HAP-1 (cell line): ENCODE measurements around the gene SMIM26.

ENCODE experiments used
- DNase-seq, 2 experiments: peaks; one replicate each; pipeline ENCODE4 v3.0.0-alpha.2; 2016 to 2020; ENCODE audit warnings: low spot score in 2 of 2
- H3K27me3 ChIP-seq: fragments of 250-450 bp; sonication (Bioruptor Pico); 2 replicates; pipeline ENCODE4 v1.5.1; 2020; ENCODE audit warnings: low read depth, mild to moderate bottlenecking, moderate library complexity
- H3K36me3 ChIP-seq: fragments of 250-450 bp; sonication (Bioruptor Pico); replicated peaks from 2 replicates; pipeline ENCODE4 v1.5.1; 2020; ENCODE audit warnings: mild to moderate bottlenecking
- H3K4me1 ChIP-seq: fragments of 250-450 bp; sonication (Bioruptor Pico); 2 replicates; pipeline ENCODE4 v1.5.1; 2020; ENCODE audit warnings: mild to moderate bottlenecking
- H3K4me3 ChIP-seq: fragments of 250-450 bp; sonication (Bioruptor Pico); 2 replicates; pipeline ENCODE4 v1.5.1; 2020; ENCODE audit warnings: mild to moderate bottlenecking, moderate library complexity
- H3K9me3 ChIP-seq: fragments of 250-450 bp; sonication (Bioruptor Pico); 2 replicates; pipeline ENCODE4 v1.5.1; 2020; ENCODE audit warnings: mild to moderate bottlenecking, moderate library complexity
- in situ Hi-C: fragments of 300-500 bp; cut with MboI; formaldehyde crosslinking; loops from 3 replicates; pipeline ENCODE4 v1.14.3; 2020; ENCODE audit warnings: low sequenced_read_pairs, inconsistent platforms, mixed read lengths

The SMIM26 gene

DNA sequence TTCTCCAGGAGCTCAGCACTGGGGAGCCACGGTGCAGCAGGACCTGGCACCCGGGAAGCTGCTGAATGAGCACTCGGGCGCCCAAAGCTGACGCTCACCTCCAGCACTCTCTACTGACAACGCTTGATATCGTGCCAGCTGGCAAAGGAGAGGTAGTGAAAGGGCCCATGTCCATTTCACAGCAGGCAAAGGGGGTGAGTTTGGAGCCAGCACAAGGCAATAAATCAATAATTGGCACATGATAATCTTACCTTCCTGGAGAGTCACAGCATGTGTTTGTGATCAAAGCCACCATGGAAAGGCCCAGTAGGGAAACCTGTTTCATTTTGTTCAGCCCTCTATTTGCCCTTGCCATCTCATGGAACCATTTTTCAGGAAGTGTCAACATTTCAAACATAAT is 23.3 kb upstream of the SMIM26 start:
- no peak for DNase-seq
- H3K36me3 ChIP-seq: peaks cover 62% of the 10 kb centered on the region
- in situ Hi-C loops: no loop called here
- no peaks in the 10 kb centered on the region for H3K9me3 ChIP-seq
- no peaks in the 10 kb centered on the region for H3K27me3 ChIP-seq
- H3K4me3 ChIP-seq: no peak overlapping the region
- H3K4me1 ChIP-seq: no peaks in the 10 kb centered on the region

DNA sequence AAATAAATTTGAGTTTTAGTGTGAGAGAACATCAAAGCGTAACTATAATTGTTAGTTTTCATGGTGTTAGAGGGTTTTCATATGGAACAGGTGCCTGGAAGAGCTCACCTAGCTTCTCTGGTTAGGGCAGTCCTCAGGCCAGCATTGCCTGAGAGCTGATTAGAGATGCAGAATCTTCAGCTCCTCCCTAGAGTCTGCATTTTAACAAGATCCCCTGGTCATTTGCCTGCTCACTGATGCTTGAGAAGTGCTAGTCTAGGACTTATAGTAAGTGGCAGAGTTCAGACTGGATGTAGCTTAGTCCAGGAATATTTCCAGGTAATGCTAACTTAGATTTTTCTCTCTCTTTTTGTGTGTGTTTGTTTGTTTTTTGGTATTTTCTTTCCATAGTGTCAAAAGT is 21.7 kb upstream of the SMIM26 start:
- peaks cover 62% of the 10 kb centered on the region for H3K36me3 ChIP-seq
- no peak overlapping the region for H3K4me3 ChIP-seq
- no peak for DNase-seq
- H3K4me1 ChIP-seq: no peaks in the 10 kb centered on the region
- no peaks in the 10 kb centered on the region for H3K27me3 ChIP-seq
- no peaks in the 10 kb centered on the region for H3K9me3 ChIP-seq
- in situ Hi-C loops: no loop called here

DNA sequence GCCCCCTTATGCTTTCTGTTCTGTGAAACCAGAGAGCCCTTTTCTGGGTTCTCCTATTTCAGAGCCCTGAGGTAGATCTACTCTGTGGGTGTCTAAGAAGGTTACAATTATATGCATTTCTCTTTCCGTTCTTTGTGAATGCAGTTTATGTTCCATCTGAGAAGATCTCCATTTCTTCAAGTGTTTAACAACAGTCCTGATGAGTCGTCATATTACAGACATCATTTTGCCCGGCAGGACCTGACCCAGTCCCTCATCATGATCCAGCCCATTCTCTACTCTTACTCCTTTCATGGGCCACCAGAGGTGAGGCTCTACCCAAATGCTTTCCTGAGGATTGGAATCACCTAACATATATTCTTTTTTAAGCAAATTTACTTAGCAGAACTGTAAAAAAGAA is 18.8 kb upstream of the SMIM26 start:
- no peaks in the 10 kb centered on the region for H3K4me1 ChIP-seq
- in situ Hi-C loops: no loop called here
- no peak for DNase-seq
- no peaks in the 10 kb centered on the region for H3K27me3 ChIP-seq
- H3K36me3 ChIP-seq: peaks cover 46% of the 10 kb centered on the region
- H3K4me3 ChIP-seq: no peak overlapping the region
- H3K9me3 ChIP-seq: no peaks in the 10 kb centered on the region

DNA sequence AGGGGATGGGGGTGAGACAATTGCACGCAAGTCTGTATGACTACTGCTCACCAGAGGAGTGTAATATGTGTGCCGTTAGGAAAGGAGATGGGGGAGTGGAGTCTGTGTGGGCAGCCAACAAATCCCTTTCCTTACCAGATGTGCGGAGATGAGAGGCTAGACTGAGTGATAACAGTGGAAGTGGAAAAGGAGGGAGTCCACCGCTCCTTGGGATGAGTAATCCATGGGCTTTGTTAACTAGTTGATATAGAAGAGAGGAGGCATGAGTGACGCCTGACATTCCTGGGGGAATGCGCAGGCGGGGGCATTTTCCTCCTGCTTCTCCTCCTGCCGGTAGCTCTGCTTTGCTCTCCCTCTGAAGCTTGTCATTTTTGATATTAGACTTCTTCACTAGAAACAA is 13.5 kb upstream of the SMIM26 start:
- Histone ChIP-seq H3K4me1 (no peaks in the 10 kb centered on the region), H3K36me3 (peaks cover 35% of the 10 kb centered on the region), H3K4me3 (no peak overlapping the region), H3K27me3 (no peaks in the 10 kb centered on the region), H3K9me3 (no peaks in the 10 kb centered on the region)
- DNase-seq: no peak
- in situ Hi-C loops: no loop called here

DNA sequence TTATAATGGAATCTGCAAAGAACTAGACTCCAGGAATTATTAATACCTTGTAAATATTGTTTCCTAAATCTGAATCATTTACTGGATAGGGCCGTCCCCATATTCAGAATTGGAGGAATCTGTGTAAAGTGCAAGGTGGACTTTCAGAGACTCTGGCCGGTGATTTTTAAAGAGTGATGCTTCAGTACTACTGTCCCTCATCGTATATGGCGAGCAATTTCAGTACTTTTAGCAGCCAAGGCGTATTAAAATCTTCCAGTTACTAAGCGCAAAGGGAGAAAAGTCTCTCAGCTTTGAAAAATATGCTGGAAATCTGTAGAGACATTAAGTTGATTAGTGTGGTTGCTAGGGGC is 483 bp downstream of the SMIM26 start:
- DNase-seq: no peak
- peaks cover 4% of the 10 kb centered on the region for H3K4me1 ChIP-seq
- peak overlapping the region; percentile 89 for H3K4me3 ChIP-seq
- in situ Hi-C loops: no loop called here
- H3K27me3 ChIP-seq: no peaks in the 10 kb centered on the region
- peaks cover 11% of the 10 kb centered on the region for H3K36me3 ChIP-seq
- H3K9me3 ChIP-seq: no peaks in the 10 kb centered on the region

DNA sequence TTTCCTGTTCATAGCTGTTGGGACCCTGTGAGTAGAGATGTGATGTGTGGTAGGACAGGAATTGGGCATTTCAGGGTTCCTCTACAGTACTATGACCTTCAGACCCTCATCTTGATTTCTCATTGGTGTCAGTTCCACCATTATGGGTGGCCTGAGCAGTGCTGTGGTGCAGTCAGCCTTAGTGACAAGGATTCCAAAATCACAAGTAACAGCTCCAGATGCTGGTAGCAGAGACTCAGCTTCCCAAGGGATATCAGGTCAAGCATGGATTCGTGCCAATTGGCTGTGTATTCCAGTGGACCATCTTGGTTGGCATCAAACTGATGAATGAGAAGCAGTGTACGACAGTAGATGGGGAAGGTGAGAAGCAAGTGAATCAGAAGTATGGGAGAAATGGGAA is 3.8 kb downstream of the SMIM26 start:
- no peaks in the 10 kb centered on the region for H3K9me3 ChIP-seq
- peaks cover 4% of the 10 kb centered on the region for H3K4me1 ChIP-seq
- no peak for DNase-seq
- in situ Hi-C loops: no loop called here
- H3K4me3 ChIP-seq: no peak overlapping the region
- H3K27me3 ChIP-seq: no peaks in the 10 kb centered on the region
- peaks cover 11% of the 10 kb centered on the region for H3K36me3 ChIP-seq

DNA sequence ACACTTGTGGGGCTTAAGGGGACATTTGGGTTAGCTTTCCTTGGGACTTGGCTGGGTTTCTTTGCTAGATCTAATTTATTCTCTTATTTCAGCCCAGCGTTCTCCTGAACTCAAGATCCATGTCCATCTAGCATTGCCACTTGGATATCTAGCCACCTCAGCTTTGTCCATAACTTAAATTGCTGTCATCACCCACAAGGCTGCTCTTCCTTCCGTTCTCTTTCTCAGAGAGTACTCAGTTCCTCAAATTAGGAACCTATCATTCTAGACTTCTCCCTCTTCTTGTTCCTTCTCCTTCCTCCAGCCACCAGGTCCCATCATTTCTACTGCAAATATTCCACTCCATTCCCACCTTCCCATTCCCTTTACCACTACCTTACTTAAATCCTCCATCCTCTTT is 4.3 kb downstream of the SMIM26 start:
- peaks cover 11% of the 10 kb centered on the region for H3K36me3 ChIP-seq
- no peak for DNase-seq
- in situ Hi-C loops: no loop called here

DNA sequence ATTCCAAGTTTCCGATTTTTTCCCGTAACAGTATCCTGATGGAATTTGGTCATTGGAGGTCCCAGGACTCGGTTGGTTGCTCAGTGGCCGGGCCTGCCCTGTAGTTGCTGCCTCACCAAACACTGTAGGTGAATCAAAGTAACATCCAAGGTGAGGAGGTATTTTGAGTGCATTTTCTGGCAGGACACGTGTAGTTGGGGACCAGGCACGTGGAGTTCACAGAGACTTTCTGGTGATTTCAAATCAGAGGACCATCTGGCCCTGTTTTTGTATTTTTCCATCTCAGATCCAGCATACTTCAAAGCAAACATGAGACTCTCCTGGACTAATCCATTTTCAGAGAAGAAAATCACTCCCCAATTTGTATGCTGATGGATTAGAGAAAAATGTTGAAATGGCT is 10.7 kb downstream of the SMIM26 start:
- in situ Hi-C loops: no loop called here
- DNase-seq: no peak
- Histone ChIP-seq H3K9me3 (no peaks in the 10 kb centered on the region), H3K4me1 (no peaks in the 10 kb centered on the region), H3K4me3 (no peak overlapping the region), H3K27me3 (no peaks in the 10 kb centered on the region), H3K36me3 (no peaks in the 10 kb centered on the region)

More for the DNA sequence above, 4.3 kb downstream of the SMIM26 start:
- Histone ChIP-seq H3K27me3 (no peaks in the 10 kb centered on the region), H3K9me3 (no peaks in the 10 kb centered on the region), H3K4me3 (no peak overlapping the region), H3K4me1 (peaks cover 1% of the 10 kb centered on the region; the same call in 1 of the 2 replicates)

DNA sequence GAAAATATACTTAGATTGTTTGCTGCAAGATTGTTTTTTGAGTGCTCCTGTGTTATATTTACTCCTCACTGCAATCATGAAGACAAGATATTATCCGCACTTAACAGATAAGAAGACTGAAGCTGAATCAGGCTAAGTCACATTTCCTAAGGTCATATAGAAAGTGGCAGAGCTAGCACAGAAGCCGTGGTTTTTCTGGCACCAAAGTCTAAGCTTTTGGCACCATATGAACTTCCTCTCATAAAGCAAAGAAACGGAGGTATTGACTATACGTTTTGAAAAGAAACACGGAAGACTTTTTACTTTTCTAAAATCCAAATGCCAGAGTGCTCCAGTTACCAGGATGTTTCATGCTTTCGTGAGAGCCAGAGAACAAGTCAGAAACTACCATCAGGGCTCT is 11.3 kb downstream of the SMIM26 start:
- H3K4me1 ChIP-seq: no peaks in the 10 kb centered on the region
- no peaks in the 10 kb centered on the region for H3K9me3 ChIP-seq
- no peaks in the 10 kb centered on the region for H3K36me3 ChIP-seq
- DNase-seq: no peak
- H3K4me3 ChIP-seq: no peak overlapping the region
- in situ Hi-C loops: no loop called here
- no peaks in the 10 kb centered on the region for H3K27me3 ChIP-seq

DNA sequence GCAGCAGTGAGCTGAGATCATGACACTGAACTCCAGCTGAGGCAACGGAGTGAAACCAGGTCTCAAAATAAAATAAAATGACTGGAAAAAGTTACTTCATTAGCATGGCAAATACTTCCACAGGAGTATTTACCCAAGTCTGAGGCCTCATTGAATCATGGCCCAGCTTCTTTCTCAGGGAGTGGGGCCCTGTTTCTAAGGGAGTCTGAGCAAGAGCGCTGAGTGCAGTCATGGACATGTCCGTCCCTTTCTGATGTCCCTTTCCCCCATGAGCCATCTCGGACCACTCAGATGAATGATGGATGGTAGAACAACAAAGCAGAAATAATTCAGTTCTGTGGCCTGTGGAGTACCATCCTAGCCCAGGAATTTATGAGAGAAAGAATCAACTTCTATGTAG is 12.8 kb downstream of the SMIM26 start:
- Histone ChIP-seq H3K4me3 (no peak overlapping the region), H3K9me3 (no peaks in the 10 kb centered on the region), H3K4me1 (peaks cover 4% of the 10 kb centered on the region), H3K27me3 (no peaks in the 10 kb centered on the region), H3K36me3 (no peaks in the 10 kb centered on the region)
- DNase-seq: no peak
- in situ Hi-C loops: no loop called here

DNA sequence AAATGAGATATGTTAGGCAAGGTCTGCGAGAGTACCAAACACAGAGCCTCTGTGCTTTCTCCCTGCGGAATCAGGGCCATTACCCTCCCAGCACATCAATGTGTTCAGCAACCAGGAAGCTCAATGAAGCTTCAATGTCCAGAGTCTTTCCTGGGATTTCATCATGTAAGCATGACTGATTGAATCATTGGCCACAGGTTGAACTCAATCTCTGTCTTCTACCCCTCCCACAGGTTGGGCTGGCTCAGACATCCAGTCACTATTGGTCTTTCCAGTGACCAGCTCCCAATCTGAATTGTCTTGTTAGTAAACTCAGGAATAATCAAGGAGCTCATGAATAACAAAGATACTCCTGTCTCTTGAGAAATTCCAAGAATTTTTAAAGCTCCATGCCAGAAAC is 17.9 kb downstream of the SMIM26 start:
- peak; percentile 71 to 73 for DNase-seq
- no peaks in the 10 kb centered on the region for H3K36me3 ChIP-seq
- in situ Hi-C loops: no loop called here
- no peaks in the 10 kb centered on the region for H3K9me3 ChIP-seq
- H3K4me1 ChIP-seq: peaks cover 16% of the 10 kb centered on the region
- no peaks in the 10 kb centered on the region for H3K27me3 ChIP-seq
- no peak overlapping the region for H3K4me3 ChIP-seq

DNA sequence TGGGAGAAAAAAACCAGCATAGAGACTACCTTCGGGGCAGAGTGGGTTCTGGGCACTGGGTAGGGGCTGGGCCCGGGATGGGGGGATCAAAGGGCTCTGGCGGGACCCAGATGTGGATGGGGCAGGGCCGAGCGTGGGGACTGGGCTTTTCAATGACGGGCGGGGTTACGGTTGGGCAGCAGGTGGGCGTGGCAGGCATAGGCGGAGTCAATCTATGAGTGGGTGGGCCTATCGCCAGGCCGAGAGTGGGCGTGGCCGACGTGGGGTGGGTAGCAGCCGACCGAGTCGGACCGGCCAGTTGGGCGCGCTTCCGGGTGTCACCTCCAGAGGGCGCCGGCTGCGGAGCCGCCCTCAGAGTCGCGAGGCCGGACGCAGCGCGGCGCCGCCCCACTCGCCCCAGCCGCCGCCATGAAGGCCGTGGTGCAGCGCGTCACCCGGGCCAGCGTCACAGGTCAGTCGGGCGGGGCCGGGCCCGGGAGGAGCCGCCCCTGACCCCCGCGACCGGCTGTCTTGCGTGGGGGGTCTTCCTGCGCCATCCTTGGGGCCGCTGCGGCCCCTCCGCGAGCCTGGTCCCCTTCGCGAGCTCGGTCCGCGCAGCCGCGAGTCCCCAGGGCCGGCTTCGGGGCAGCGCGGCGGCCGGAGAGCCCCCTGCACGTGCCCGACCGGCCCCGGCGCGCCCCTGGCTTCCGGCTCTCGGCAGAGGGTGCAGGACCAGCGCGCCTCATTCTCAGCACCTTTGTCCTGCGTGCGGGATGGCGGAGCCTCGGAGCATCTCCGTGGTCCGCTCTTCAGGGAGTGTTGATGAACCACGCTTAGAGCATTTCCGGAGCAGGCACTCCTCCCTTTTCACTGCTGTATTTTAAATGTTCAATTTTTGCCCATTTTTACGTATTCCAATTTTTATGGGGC is 20.7 kb downstream of the SMIM26 start, which contains the start of gene DTD1:
TSS of gene DTD1 (plus strand) at position 390 of the 909 bp plus-strand sequence. CDS start at position 409, 19 bp downstream.
- Histone ChIP-seq H3K4me1 (peaks cover 27% of the 10 kb centered on the region), H3K9me3 (no peaks in the 10 kb centered on the region), H3K4me3 (peak within 1 kb of the TSS; percentile 49), H3K27me3 (no peaks in the 10 kb centered on the region), H3K36me3 (no peaks in the 10 kb centered on the region; the same call in 1 of the 2 replicates)
- in situ Hi-C loops: no loop called here
- peak; percentile 87 to 98 for DNase-seq

DNA sequence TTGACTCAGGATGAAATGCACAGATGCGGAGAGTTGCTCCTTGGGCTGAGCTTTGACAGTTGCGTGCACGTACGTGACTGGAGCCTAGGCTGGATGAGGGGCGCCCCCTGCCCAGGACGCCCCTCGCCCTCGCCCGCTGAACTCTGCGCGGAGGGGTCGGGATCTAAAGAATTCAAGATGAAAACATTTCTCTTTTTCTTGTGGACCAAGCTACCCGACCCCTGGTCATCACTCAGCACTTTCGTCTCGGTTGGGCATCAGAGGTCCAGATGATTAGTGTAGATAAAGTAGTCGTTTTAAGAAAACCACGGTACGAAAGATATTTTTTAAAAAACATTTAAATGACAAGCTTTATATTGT is 21.3 kb downstream of the SMIM26 start:
- H3K4me1 ChIP-seq: peaks cover 27% of the 10 kb centered on the region
- DNase-seq: no peak
- H3K9me3 ChIP-seq: no peaks in the 10 kb centered on the region
- in situ Hi-C loops: no loop called here
- H3K36me3 ChIP-seq: no peaks in the 10 kb centered on the region; the same call in 1 of the 2 replicates
- H3K4me3 ChIP-seq: peak overlapping the region; percentile 49
- no peaks in the 10 kb centered on the region for H3K27me3 ChIP-seq

DNA sequence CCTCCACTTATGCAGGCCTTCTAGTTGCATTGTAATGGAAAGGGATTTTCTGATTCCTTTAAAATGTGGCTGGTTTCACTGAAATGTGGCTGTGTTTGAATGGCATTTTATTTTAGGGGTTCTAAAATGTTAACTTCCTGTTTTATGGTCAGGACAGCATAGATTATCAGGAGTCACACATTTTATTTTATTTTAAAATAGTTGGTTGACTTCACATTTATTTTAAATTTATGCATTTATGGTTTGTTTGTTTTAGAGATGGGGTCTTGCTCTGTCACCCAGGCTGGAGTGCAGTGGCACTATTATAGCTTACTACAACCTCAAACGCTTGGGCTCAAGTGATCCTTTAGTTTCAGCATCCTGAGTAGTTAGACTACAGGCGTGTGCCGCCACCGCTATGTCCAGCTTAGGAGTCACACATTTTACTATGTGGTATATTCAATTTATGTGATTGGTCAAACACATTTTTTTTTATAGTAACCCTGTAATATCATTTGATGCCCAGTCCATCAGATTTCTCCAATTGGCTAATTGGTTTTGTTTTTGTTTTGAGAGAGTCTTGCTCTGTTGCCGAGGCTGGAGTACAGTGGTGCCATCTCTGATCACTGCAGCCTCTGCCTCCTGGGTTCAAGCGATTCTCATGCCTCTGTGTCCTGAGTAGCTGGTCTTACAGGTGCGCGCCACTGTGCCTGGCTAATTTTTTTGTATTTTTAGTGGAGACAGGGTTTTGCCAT is 22.9 kb downstream of the SMIM26 start:
- Histone ChIP-seq H3K9me3 (no peaks in the 10 kb centered on the region), H3K4me3 (no peak overlapping the region; the same call in 1 of the 2 replicates), H3K36me3 (peaks cover 5% of the 10 kb centered on the region; the same call in 1 of the 2 replicates), H3K4me1 (peaks cover 22% of the 10 kb centered on the region), H3K27me3 (no peaks in the 10 kb centered on the region)
- DNase-seq: no peak
- in situ Hi-C loops: no loop called here
